Measurements from ENCODE around the gene HSPA12B. TPM values are rescaled to one million over a fixed set of nuclear protein-coding genes. Genes with fewer than 3 reads are reported as not detected.

HSPA12B gene, protein sequence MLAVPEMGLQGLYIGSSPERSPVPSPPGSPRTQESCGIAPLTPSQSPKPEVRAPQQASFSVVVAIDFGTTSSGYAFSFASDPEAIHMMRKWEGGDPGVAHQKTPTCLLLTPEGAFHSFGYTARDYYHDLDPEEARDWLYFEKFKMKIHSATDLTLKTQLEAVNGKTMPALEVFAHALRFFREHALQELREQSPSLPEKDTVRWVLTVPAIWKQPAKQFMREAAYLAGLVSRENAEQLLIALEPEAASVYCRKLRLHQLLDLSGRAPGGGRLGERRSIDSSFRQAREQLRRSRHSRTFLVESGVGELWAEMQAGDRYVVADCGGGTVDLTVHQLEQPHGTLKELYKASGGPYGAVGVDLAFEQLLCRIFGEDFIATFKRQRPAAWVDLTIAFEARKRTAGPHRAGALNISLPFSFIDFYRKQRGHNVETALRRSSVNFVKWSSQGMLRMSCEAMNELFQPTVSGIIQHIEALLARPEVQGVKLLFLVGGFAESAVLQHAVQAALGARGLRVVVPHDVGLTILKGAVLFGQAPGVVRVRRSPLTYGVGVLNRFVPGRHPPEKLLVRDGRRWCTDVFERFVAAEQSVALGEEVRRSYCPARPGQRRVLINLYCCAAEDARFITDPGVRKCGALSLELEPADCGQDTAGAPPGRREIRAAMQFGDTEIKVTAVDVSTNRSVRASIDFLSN
- total RNA-seq: 9.2 TPM
- long read RNA-seq, transcript HSPA12B-201 (13 exons, 3,151 nt): major isoform, 12 of 43 reads
- long read RNA-seq, partial matches to known transcripts: 18 of 43 reads
- long read RNA-seq, other reads (novel, unspliced or antisense): 12 of 43 reads

DNA sequence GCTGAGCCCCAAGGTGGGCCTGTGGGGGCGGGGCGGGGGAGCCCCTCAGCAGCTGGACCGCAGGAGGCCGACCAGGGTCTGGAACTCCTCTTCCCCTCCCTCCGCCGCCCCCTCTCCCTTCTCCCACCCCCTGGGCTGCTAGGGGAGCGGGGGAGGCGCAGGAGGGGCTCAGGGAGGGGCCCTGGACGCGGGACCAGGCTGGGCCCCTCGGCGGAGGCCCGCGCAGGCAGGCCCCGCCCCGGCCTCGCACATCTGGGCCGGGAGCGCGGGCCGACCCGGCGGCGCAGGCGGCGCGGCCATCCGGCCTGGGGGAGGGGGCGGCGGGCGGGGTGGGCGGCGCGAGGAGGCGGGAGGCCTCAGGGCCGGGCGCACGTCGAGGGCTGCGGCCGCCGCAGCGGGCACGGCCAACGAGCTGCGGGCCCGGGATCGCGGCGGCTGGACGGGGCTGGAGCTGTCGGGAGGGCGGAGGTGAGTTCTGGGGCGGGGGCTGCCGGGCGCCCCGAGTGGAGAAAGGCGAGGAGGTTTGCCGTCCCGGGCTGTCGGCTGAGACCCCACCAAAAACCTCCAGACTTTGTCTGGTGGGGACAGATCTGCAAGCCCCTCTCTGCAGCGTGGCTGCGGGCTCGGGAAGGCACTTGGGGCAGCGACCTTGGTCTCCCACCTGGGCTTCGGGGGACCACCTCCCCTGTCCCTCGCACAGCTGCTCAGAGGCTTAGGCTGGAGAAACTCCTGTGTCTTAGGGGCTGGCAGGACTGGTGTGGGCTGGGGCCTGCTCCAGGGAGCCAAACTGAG lies at the start of gene HSPA12B:
Gene HSPA12B (plus strand): TSS at position 359 of the 792 bp plus-strand sequence. CDS start 5,990 bp downstream, outside the sequence.
- intact Hi-C loops (cut with DNase I): no loop called here
- peak; percentile 50 for DNase-seq (ENCODE audit: low spot score)

DNA sequence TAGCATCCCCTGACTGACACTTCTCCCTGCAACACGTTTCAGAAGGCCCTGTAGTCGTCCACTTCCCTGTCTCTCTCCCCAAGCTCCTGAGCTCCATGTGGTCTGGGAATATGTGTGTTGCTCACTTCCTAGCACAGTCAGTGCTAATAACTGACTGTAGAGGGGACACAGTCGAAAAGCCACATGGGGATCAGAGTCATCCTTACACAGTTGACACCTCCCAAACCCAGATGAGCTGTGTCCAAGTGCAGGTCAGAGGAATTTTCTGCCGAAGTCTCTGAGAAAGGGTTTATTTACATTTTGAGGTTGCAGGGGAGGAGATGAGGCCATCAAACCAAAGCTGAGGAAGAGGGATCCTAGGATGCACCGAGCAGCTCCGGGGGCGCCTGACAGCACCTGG lies 47.1 kb upstream of the HSPA12B start:
- DNase-seq (ENCODE audit: low spot score): no peak

DNA sequence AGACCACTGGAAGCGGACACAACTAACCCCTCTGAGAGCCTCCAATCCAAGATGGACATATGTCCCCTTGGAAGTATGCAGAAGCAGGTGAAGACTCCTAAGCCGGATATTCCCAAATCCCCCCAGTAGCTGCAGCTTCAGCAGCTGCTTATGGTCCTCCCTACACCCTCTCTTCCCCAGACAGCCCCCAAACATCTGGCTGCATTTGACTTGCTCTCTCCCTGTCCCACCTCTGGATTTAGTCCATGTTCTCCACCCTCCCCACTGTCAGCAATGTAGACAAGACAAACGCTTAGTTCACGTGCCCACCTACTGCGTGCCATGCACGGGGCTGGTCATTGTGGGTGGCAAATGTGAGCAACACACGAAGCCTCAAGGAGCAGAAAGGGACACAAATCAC lies 46.1 kb upstream of the HSPA12B start:
- intact Hi-C loops (cut with DNase I): no loop called here
- no peak for DNase-seq (ENCODE audit: low spot score)

More for the DNA sequence above, 47.1 kb upstream of the HSPA12B start:
- intact Hi-C loops (cut with DNase I): no loop called here

DNA sequence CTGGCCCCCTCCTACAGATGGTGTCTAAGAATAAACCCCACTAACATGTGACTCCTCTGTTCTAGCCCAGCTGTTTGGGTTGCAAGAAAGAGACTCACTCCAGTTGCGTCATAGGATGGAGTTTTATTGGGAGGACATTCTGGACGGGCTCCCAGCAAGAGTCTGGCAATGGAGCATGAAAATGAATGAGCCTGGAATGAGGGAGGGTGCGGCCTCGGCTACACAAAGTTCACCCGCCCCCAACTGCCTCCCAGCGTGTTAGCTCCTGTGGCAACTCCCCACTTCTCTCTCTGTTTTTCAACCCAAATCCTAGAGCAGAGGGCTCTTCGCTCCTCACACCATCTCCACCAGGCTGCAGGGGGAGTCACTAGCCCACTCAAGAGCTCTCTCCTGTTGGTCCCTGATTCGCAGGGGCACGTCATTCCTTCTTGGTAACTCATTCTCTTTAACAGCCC lies 45.6 kb upstream of the HSPA12B start:
- no peak for DNase-seq (ENCODE audit: low spot score)

DNA sequence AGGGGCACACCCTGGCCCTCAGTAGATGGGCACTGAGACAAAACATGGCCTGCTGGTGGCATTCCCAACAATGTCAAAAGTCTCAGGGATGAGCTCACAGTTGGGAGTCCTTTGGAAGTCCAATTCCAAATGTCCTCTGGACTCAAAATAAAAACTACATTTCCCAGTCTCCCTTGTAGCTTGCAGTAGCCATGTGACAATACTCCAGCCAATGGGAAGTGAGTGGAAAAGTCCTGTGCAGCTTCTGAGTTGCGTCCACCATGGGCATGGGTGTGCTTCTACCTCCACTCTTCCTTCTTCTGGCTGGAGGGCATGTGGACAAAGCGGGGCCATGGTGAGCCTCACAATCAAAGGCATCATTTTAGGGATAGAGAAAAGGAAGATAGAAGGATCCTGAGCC lies 44.8 kb upstream of the HSPA12B start:
- intact Hi-C loops (cut with DNase I): no loop called here
- DNase-seq (ENCODE audit: low spot score): no peak

More for the DNA sequence above, 45.6 kb upstream of the HSPA12B start:
- intact Hi-C loops (cut with DNase I): no loop called here

DNA sequence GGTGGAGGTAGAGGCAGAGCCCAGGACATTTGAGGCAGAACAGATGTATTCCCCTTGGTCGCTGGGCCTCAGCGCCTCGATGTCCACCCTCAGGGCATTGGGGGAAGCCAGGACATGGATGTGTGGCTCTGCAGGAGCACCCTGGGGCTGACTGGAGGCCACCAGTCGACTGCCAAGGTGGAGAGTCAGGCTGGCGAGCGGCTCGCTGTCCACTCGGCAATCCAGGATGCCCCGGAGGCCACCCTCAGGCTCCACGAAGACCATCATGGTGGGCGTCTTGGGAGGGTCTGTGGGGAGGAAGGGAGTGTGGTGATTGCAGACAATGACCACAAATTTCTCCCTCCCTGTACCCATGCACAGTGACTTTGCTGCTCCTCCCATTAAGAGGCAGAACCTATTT lies 42.5 kb upstream of the HSPA12B start:
- intact Hi-C loops (cut with DNase I): no loop called here
- no peak for DNase-seq (ENCODE audit: low spot score)

DNA sequence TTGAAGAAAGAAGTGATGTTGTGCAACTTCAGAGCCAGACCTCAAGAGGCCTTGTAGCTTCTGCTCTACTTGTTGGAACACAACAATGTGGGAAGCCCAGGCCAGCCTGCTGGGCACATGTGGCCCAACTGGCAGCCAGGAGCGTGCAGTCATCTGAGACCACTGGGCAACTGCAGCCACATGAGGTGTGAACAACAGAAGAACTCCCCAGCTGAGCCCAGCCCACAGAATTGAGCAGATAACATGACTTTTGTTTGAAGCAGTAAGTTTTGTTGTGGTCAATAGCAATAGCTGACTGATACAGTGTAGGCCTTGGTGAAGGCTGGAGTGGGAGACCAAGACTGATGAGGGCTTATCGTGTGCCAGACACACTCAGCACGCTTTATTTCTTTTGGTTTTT lies 42.1 kb upstream of the HSPA12B start:
- intact Hi-C loops (cut with DNase I): no loop called here
- no peak for DNase-seq (ENCODE audit: low spot score)

DNA sequence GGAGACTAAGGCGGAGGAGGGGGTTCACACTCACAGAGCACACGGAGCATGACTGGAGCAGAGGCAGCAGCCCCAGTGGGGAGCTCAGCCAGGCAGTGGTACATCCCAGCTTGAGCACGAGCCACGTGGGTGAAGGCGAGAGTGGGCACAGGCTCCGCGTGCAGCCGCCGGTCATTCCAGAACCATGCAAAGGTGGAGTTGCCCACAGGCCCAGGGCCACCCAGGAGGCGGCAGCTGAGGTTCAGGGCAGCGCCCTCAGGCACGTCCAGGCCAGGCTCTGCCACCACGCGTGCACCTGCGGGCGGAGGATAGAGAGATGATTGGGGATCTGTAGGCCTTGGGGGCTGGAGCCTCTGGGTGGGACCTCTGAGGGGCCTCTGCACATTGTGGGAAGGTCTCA lies 41.2 kb upstream of the HSPA12B start:
- DNase-seq (ENCODE audit: low spot score): no peak
- intact Hi-C loops (cut with DNase I): no loop called here

DNA sequence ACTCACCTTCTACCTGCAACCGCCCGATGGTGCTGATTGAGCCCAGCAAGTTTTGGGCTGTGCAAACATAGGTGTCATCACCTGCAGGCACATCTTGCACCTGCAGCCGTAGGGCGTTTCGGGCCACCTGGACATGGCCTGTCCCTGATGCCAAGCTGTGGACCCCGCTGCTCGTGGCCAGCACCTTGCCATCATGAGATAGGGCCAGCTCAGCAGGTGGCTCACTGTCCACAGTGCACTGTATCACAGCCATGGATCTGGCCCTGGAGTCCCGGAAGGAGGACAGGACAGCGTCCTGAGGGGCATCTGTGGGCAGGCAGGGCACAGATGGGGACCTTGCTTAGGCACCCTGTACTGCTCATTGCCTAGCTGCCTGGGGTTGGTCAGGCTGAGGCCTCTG lies 40.6 kb upstream of the HSPA12B start:
- DNase-seq (ENCODE audit: low spot score): no peak
- intact Hi-C loops (cut with DNase I): no loop called here

DNA sequence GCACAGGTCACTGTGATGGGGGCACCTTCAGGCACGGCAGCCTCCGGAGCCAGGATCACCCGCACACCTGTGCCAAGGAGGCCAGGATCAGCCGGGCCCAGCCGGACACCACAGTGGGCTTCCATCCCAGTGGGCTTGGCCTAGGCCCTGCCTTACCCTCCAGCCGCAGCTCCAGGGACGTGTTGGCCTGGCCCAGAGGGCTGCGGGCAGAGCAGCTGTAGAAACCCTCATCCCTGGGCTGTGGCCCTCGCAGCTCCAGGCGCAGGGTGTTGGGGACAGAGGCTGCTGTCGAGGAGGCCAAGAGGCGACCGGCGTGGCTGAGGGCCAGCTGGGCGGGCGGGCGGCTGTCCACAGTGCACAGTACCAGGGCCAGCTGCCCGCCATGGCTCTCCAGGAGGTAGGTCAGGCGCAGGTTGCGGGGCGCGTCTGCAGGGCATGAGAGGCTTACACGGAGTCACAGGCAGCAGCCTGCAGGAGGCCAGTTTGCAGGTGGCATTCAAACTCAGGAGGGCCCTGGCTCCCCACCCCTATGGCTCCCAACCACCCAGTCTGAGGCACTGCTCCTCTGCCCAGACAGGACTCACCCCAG lies 39.7 kb upstream of the HSPA12B start:
- DNase-seq (ENCODE audit: low spot score): no peak
- intact Hi-C loops (cut with DNase I): no loop called here

DNA sequence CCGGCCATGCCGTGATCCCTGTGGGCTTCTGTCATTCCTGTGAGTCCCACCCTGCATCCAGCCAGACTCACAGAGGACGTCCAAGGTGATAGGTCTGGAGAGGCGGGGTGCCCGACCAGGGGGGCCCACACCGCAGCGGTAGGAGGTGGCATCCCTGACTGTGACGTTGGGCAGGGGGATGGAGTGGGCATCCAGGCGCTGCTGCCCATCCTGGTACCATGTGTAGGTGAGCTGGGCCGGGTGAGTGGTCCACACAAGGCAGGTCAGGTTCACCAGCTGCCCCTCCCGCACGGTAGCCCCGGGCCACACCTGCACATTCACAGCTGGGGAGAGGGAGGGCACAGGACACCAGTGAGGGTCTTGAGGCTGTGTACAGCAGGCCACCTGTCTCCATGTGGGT lies 39.1 kb upstream of the HSPA12B start:
- intact Hi-C loops (cut with DNase I): no loop called here

DNA sequence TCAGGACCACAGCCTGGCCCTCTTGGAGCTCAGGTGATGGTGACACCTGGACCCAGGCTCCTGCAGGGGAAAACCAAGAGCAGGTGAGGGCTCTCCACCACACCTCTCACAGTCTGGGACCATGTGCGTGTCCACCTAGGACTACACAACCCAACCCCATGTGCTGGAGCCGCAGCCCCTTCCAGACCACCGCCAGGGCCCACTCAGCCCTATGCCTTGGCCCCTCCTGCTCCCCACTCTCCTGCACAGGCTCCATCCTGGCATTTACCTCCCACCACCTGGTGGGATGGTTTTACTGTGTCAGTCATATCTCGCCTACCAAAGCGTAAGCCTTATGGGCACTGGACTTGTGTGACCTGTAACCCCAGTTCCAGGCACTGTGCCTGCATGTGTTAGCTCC lies 37.6 kb upstream of the HSPA12B start:
- no peak for DNase-seq (ENCODE audit: low spot score)
- intact Hi-C loops (cut with DNase I): no loop called here

More for the DNA sequence above, 39.1 kb upstream of the HSPA12B start:
- no peak for DNase-seq (ENCODE audit: low spot score)

DNA sequence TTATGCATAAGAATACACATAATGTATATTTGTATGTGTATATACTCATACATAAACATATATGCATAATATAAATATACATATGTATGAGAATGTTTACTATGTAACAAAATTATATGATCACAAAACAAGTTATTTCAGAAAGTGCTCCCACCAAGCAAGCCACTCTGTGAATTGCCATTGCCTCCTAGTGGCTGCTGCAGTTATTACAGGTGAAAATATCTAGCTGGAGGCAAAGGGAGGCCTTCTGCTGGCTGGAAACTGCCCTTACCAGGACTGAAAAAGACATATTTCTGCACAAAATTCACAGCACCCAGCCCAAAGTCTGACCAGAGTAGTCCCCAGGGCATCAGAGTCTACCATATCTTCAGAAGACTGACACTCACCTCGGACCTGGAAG lies 36.3 kb upstream of the HSPA12B start:
- intact Hi-C loops (cut with DNase I): no loop called here
- DNase-seq (ENCODE audit: low spot score): no peak

DNA sequence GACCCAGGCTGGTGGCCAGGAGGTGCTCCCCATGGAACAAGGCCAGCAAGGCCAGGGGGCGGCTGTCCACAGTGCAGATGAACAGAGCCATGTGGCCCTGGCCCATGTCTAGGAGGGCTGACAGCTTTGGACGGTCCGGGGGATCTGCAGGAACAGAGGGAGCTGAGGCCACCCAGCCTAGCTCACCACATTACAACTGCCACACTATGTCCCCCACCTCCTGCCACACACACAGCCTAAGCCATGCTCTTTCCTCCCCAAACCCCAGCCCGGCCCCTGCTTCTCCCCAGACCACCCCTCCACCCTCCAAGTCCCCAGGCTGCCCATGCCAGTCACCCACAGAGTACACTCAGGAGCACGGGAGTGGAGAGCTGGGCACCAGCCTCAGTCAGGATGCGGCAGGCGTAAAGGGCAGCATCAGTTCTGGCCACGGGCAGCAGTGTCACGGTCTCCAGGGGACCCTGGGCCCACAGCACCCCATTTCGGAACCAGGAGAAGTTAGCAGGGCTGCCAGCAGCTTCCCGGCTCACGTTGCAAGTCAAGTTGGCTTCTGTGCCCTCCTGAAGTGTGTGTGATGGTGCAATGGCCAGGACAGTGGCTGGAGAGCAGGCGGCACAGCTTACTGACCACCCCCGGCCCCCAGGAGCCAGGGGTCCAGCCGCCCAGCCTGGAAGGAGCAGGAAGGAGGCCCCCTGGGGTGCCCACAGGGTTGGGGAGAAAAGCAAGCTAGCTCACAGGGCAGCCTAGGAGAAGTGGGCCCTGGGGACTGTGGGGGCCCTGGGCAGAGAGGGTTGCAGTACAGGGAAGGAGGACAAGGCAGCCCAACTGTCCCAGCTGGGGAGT lies 35.5 kb upstream of the HSPA12B start:
- DNase-seq (ENCODE audit: low spot score): no peak

DNA sequence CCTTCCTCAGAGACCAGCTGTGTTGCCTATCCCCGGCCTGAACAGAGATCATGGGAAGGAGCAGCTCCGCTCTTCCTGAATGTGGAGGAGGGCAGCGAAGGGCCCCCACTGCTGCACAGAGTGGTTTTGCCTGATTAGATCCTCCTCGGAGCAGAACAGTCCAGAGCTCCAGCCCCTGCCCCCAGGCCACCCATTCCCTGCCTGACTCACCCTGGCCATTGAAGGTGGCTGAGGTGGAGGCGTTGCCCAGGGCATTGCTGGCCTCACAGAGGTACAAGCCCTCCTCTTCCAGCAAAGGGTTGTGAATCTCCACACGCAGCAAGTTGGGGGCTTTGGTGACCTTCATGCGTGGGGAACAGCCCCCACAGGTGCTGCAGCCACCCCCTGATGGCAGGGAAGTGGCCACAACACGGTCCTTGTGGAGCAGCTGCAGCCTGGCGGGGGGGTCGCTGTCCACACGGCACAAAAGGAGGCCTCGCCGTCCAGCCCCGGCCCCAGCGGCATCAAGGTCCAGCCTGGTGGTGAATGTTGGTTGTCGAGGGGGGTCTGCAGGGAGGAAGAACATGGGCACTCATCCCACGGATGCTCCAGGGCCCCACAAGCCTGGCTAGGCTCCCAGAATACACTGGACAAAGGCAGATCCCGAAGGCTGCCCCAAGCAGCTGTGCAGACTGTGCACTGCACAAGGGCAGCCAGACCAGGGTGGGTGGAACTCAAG lies 34.7 kb upstream of the HSPA12B start:
- intact Hi-C loops (cut with DNase I): no loop called here
- no peak for DNase-seq (ENCODE audit: low spot score)

More for the DNA sequence above, 35.5 kb upstream of the HSPA12B start:
- intact Hi-C loops (cut with DNase I): no loop called here

DNA sequence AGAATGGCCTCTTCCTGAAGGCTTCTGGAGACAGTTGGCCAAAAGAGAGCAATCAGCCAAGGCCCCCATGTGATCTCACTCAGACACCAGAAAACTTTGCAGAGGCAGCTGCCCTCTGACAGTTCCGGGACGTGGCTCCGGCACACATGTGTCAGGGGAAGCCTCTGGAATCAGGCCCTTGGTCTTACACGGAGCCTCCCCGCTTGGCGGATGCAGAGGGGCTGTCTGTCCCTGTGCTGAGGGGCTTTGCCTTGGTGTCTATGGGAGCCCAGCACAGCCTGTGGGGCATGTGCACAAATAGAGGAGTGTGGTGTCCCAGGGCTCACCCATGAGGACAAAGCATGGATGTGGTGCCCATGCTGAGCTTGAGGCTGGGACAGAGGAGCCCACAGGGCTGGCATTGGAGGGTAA lies 33.9 kb upstream of the HSPA12B start:
- intact Hi-C loops (cut with DNase I): no loop called here
- no peak for DNase-seq (ENCODE audit: low spot score)

DNA sequence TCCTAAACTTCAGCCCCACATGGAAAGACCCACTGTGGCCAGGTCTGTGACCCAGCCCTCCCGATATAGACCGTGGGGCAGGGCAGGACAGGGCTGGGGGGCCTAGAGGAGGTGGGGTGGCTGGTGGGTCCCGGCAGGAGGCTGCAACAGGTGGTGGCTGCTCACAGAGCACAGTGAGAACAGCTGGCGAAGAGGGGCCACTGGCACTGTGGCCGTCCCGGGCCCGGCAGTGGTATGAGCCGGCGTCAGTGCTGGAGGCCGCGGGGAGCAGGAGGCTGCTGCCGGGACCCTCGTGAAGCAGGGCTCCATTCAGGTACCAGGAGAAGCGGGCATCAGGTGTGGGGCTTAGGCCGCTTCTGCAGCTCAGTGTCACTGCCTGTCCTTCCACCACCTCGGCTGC lies 33.4 kb upstream of the HSPA12B start:
- intact Hi-C loops (cut with DNase I): no loop called here
- no peak for DNase-seq (ENCODE audit: low spot score)

Measured in cardiac septum (tissue), 1 donor.